GM12872 (cell line): ENCODE results near the gene CAMK2G.

Source experiments
- TF ChIP-seq, protein P1 (sequence below): IDR thresholded peaks from 3 replicates; pipeline ENCODE4 v1.5.1; 2011; ENCODE audit warnings: low read depth, mild to moderate bottlenecking, low read length, moderate library complexity; ENCODE audit not compliant: insufficient read depth

CAMK2G gene

DNA sequence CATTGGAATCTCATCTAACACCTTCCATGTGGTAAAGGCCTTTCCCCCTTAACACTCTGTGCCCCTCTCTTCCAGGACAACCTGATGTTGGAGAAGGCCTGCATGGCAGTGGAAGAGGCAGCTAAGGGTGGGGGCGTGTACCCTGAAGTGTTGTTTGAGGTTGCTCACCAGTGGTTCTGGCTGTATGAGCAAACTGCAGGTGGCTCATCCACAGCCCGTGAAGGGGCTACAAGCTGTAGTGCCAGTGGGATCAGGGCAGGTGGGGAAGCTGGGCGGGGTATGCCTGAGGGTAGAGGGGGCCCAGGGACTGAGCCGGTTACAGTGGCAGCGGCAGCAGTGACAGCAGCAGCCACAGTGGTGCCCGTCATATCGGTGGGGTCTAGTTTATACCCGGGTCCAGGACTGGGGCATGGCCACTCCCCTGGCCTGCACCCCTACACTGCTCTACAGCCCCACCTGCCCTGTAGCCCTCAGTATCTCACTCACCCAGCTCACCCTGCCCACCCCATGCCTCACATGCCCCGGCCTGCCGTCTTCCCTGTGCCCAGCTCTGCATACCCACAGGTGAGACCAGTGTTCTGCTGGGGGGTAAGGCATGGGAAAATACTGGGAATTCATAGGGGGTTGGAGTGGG, 75.3 kb downstream of the CAMK2G start:
- TF ChIP-seq, protein P1, sequence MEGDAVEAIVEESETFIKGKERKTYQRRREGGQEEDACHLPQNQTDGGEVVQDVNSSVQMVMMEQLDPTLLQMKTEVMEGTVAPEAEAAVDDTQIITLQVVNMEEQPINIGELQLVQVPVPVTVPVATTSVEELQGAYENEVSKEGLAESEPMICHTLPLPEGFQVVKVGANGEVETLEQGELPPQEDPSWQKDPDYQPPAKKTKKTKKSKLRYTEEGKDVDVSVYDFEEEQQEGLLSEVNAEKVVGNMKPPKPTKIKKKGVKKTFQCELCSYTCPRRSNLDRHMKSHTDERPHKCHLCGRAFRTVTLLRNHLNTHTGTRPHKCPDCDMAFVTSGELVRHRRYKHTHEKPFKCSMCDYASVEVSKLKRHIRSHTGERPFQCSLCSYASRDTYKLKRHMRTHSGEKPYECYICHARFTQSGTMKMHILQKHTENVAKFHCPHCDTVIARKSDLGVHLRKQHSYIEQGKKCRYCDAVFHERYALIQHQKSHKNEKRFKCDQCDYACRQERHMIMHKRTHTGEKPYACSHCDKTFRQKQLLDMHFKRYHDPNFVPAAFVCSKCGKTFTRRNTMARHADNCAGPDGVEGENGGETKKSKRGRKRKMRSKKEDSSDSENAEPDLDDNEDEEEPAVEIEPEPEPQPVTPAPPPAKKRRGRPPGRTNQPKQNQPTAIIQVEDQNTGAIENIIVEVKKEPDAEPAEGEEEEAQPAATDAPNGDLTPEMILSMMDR = no peak

DNA sequence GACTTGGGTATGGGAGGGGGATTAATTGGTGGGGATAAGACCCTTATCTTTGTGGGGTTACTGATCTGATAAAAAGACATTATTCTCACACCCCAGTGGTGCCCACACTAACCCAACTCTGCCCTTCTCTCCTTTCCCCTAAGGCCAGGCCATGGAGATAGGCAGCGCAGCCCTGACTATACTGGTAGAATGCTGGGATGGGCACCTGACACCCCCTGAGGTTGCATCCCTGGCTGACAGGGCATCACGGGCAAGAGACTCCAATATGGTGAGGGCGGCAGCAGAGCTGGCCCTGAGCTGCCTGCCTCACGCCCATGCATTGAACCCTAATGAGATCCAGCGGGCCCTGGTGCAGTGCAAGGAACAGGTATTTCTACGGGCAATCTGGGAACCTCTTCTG, 76.3 kb downstream of the CAMK2G start:
- TF ChIP-seq, protein P1 = no peak

DNA sequence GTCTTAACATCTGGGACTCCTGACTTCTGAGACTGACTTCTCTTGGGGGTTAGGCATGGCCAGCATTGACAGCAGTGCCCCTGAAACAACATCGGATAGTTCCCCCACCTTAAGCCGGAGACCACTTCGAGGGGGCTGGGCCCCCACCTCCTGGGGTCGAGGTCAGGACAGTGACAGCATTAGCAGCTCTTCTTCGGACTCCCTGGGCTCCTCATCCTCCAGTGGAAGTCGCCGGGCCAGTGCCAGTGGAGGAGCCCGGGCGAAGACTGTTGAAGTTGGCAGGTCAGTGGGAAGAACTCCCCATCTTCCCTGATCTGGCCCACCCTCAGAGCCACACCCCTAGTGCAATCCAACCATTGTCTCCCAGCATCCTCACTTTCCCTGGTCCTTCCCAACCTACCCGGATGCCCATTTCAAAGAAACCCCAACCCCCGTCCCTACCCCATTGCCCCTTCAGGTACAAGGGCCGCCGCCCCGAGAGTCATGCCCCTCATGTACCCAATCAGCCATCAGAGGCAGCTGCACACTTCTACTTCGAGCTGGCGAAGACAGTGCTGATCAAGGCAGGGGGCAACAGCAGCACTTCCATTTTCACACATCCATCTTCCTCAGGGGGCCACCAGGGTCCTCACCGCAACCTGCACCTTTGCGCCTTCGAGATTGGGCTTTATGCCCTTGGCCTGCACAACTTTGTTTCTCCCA, 76.9 kb downstream of the CAMK2G start:
- TF ChIP-seq, protein P1 = no peak

DNA sequence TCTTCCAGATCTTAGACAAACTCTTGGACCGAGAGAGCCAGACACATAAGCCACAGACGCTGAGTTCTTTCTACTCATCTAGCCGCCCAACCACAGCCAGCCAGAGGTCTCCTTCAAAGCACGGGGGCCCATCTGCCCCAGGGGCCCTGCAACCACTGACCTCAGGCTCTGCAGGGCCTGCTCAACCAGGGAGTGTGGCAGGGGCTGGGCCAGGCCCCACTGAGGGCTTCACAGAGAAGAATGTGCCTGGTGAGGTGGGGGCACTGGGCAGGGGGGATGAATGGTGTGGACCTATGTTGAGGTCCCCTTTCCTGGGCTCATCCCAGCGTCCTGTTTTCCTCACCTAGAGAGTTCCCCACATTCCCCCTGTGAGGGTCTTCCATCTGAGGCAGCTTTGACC, 77.6 kb downstream of the CAMK2G start:
- TF ChIP-seq, protein P1 = no peak

DNA sequence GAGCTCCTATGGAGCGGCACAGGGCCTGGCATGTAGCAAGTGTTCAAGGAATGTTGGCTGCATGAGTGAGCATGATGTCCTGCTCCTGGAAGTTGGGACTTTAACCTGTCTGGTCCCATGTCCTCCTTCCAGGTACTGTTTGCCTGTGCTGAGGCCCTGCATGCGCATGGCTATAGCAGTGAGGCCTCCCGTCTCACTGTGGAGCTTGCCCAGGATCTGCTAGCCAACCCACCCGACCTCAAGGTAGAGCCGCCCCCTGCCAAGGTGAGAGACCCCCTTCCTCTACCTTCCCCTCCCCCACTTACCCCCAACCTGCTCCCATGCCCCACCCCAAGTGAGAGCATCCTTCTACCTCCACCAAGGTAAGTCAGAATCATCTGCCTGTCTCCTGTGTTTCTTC, 80.9 kb downstream of the CAMK2G start:
- TF ChIP-seq, protein P1 = no peak

DNA sequence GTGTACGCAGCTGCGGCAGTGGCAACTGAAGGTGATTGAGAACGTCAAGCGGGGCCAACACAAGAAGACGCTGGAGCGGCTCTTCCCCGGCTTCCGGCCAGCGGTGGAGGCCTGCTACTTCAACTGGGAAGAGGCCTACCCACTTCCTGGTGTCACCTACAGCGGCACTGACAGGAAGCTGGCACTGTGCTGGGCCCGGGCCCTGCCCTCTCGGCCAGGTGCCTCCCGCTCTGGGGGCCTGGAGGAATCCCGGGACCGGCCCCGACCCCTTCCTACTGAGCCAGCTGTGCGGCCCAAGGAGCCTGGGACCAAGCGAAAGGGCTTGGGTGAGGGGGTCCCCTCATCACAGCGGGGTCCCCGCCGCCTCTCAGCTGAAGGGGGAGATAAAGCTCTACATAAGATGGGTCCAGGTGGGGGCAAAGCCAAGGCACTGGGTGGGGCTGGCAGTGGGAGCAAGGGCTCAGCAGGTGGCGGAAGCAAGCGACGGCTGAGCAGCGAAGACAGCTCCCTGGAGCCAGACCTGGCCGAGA, 82.4 kb downstream of the CAMK2G start:
- TF ChIP-seq, protein P1 = no peak

DNA sequence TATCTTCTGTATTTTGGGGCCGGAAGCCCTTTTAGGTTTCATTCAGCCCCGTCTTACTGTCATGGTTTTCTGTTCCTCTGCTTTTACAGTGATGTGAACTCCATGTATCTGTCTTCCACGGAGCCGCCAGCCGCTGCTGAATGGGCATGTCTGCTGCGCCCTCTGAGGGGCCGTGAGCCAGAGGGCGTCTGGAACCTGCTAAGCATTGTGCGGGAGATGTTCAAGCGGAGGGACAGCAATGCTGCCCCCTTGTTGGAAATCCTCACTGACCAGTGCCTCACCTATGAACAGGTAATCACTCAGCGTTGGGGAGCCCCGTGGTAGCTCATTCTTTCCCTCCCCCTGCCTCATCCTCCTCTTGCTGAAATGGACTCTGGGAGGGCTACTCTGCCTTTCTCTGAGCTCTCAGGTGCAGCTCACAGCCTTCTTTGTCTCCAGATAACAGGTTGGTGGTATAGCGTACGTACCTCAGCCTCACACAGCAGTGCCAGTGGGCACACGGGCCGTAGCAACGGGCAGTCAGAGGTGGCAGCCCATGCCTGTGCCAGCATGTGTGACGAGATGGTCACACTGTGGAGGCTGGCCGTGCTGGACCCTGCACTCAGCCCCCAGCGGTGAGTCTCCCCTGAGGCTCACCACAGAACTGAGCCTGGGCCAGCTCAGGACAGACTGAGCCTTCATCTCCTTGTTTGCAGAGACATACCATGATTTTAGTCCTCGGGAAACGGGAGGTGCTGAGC, 83.3 kb downstream of the CAMK2G start:
- TF ChIP-seq, protein P1 = no peak
